ENCODE data around the gene IGF2R.

- TF ChIP-seq CTCF (IDR thresholded peaks at IDR 0.05): no peak
- TF ChIP-seq POLR2A (IDR thresholded peaks at IDR 0.05): no peak
Observed at GRCh38 chr6:160010067-160010466, 41.2 kb downstream of the IGF2R start.
